GM19397 (cell line): ENCODE results near the gene FLVCR2.

Source experiments
- ATAC-seq: cut with Tn5 transposase; IDR thresholded peaks from one replicate; pipeline ENCODE4 v1.9.1; 2021; ENCODE audit warnings: mild to moderate bottlenecking, moderate library complexity; ENCODE audit not compliant: unreplicated experiment

FLVCR2 gene

DNA sequence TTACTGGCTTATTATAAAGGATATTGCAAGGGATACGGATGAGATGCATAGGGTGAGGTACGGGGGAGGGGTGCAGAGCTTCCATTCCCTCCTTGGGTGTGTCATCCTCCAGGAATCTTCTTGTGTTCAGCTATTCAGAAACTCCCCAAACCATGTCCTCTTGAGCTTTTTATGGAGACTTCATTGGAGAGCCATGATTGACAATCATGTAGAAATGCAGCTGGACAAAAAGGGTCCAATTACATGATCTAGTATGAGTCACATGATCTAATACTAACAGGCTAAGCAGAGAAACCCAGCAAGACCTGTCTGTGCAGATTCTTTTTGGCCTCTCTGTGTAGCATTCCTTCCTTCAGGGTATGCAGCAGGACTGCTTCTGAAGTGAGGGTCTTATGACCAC, 23.9 kb upstream of the FLVCR2 start:
- no peak for ATAC-seq

DNA sequence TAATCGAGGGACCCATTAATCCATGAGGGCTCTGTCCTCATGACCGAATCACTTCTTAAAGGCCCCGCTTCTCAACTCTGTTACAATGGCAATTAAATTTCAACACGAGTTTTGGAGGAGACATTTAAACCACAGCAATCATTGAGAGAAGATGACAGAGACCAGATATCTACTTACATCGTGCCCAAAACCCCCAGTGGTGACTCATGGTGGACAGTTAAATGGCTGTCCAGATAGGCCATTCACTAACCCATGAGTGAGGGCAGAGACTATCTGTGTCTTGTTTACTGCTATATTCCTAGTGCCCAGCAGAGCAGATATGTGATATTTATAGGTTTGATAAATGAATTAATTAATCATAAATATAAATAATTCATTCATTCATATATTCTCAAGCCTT, 20.0 kb upstream of the FLVCR2 start:
- no peak for ATAC-seq

DNA sequence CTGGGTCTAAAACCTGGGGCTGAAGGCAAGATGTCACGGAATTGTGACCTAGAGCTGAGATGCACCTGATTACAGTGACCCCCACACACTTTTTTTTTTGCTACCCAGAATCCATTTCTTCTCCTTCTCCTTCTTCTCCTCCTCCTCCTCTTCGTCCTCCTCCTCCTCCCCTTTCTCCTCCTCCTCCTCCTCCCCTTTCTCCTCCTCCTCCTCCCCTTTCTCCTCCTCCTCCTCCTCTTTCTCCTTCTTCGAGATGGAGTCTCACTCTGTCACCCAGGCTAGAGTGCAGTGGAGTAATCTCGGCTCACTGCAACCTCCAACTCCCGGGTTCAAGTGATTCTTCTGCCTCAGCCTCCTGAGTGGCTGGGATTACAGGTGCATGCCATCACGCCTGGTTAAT, 19.4 kb upstream of the FLVCR2 start:
- no peak for ATAC-seq

DNA sequence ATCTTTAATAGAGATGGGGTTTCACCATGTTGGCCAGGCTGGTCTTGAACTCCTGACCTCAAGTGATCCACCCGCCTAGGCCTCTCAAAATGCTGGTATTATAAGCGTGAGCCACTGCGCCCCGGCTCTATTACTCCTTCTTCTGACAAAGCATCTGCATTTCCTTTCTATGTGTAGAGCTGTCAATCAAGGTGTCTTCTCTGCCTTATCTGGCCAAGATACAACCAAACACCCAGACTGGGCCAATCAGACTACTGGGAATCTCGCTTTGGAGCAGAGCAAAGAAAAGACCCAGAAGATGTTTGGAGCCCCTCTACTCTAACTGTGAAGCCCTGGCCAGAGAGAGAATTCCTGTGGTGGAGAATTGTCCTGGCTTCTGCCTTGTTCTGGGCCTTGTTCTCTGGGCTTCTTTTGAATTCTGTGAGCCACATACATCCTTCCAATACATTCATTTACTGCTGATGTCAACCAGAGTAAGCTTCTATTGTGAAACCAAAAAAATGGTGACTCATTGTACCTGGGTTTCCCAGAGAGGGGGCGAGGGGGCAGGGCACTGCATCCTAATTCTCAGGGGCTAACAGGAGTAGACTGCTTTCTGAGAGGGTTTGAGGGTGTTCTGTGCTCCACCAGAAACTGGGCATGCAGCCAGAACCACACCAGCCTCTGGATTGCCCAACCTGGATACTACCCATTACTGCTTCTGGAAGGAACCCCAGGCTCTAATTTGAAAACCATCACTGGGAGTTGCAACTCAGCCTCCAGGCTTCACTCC, 18.8 kb upstream of the FLVCR2 start:
- no peak for ATAC-seq

DNA sequence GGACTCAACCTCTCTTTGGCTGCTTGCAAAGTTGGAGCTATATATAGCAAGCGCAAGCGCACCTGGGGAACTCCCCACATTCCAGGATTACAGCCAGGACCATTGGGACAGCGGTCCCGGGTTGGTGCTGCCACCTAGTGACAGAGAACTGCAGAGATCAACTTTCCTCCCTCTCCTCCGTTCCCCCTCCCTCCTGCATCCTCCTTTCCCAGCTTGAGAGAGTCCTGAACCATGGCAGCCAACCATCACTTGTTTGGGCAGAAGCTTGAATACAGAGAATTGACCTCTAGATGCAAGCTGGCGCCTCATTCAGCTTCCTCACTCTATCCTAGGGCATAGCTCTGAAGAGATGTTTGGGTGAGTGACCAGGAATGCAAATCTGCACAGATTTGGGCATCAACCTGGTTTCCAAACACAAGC, 17.4 kb upstream of the FLVCR2 start:
- ATAC-seq = no peak

DNA sequence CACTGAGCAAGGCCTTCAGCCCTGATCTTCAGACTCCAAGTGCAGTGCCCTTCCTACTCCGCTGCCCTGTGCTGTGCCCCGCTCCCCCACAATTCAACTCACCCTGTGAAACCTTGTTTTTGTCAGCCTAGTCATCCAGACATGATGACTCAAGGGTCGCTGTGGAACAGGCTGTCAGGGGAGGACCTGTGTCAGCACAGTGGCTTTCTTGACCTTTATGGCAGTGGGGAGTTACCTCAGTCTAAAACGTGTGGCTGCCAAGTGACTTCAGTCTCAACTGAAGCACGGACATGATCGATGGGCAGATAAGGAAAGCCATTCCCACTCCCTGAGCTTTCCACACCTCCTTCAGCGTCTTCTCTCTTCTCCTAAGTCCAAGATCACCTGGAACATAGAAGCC, 16.3 kb upstream of the FLVCR2 start:
- ATAC-seq = no peak

DNA sequence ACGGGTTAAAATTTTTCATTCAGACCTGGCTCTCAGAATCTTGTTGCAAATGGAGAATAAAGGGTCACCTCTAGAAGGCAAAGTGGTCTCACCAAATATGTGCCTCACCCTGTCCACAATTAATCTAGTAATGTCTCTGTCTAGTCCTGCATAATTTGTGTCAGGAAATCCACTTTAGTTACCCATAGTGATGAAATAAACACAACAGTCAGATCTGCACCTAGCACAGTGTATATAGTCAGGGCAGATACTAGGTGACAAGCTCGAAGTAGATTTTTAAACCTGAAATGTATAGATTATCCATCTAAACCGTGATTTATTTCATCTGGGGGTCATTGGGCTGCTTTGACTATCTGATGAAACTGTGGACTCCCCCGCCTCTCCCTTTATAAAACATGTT, 15.9 kb upstream of the FLVCR2 start:
- ATAC-seq = no peak

DNA sequence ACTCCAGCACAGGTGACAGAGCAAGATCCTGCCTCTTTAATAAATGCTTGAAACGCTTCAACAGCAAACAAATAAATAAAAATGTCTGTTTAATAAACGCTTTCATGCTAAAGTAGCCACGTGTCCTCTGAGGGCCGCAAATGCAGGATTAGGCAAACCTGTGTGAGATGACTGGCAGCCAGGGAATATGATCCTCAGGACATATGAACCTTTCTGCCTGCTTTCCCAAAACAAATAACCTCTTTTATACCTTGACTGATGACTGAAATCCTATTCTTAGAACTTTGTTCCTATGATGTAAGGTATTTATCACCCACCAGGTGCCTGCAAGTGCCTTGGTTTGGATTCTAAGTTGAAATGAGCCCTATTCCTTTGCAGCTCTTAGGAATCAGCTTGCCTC, 14.5 kb upstream of the FLVCR2 start:
- no peak for ATAC-seq

DNA sequence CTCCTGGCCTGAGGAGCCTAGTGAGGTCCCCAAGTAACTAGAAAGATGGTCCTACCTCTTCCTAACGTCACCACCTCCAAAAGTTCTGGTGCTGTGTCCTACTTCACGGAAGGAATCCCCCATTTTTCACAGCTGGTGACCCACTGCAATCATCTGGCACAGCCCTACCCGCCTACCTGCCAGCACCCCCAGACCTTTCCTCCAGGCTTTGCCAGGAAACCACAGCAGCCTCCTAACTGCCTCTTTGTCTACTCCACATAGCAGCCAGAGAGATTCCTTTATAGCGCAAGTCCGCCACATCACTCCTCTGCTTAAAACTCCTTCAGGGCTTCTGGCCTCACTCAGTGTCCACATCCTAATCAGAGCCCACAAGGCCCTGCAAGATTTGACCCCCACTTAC, 13.4 kb upstream of the FLVCR2 start:
- no peak for ATAC-seq

DNA sequence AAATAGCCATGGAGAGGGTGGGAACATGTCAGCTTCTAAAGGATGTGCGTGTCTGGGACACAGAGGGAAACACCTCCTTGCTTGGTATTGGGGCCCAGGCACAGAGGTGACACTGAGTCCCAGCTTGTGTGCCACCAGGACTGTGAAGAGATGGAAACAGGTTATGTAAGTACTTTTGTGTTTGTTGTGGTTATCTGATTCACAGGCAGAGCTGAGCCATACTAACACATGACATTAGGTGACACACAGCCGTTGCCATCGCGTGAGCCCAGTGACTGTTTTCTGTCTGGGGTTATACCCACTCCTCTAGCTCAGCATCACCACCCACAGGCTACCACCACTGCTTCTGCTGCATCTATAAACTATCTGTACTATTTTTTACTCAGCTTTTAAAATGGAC, 12.1 kb upstream of the FLVCR2 start:
- no peak for ATAC-seq

DNA sequence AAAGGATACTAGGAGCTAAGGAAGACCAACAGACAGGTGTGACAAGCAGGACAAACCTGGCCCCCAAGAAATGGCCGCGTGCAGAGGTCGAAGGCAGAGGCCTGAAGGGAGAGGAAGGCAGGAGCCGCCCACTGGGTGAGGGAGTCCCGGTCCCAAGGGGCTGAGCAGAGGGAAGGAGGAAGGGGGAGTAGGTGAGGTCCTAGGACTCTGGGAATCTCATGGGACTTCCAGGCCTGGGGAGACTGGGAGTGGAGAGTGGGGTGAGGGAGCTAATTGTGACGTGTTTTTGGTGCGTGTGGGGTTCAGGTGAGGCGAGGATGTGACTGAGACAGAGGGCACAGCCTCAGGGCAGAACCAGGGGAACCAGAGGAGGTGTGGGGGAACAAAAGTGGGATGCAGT, 11.7 kb upstream of the FLVCR2 start:
- no peak for ATAC-seq

DNA sequence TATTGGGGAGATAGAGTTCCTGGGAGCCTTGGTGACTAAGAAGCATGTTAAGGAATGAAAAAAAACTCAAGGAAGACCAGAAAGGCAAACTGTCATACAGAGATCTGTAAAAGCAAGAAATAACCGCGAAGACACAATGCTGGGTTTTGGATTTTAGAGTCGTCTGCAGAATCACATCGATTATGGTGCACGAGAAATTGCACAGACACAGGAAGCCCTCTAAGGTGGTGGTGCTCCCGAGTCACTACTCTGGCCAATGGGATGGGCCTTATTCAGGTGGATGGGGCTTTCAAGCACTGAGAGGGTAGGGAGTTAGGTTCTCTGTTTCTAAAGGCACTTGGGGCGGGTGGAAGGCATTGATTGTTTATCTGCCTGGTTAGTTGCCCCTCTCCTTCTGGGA, 10.3 kb upstream of the FLVCR2 start:
- ATAC-seq = no peak

DNA sequence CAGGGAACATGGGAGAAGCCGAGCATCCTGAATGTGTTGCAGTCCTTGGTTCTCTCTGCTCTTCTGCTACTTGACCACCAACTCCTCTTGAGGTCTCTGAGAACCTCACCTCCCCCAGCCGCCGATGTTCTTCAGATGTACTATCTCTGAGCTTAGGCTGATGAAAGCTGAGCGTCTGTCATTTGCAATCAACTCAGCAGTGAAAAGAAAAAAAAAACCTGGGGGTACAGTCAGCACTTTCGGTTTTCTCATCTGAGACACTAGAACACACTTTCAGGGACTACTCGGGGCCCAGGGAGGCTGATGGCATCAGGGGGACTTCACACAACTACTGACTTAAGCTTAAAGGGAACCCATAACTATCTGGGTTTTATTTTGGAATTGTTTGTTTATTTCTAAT, 9.6 kb upstream of the FLVCR2 start:
- no peak for ATAC-seq

DNA sequence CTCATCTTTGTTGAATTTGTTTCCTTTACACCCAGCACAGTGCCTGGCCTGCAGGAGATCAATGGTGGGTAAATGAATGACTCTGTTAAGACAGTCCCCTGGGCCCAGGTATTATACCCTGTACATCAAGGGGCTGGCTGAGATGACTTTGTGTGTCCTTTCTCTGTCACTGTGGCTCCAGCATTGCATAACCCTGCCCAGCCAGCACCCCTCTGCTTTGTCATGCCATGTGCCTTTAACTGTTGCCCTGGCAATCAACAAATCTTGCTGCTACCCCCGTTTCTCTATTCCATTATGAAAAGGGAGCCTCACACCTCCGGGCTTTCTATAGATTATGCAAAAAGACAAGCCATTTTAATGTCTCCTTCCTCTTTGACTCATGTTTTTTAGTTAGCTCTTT, 7.6 kb upstream of the FLVCR2 start:
- no peak for ATAC-seq

DNA sequence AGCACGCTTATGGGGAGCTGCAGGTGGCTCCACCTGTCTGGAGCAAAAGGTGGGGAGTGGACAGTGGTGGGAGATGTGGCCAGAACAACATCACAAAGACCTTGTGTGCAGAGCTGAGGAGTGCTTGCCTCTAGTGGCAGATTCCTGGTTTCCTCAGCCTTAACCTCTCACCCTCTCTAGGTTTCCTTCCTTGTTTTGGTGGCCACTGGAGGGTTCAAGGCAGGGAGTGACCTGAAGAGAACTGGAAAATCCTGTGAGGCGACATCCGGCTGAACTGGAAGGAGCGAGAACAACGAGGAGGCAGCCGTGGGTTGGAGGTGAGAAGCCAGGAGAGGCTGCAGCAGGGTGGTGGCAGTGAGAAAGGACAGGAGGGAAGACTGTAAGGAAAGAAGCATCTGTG, 6.3 kb upstream of the FLVCR2 start:
- ATAC-seq = no peak

DNA sequence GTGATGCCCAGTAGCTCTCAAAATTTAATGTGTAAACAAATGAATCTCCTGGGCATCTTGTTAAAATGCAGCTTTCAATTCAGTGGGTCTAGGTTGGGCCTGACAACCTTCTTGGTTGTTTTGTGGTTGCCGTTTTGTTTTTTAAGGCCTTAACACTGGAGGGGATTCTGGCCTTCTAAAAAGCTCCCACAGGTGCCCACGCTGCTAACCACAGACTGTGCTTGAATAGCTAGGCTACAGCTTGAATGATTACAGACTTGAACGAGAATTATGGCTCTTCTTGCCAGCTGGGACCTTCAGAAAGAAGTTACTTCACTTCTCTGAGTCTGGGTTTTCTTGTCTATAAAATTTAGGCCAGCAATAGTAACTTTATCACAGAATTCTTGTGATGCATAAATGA, 1.3 kb upstream of the FLVCR2 start:
- no peak for ATAC-seq

DNA sequence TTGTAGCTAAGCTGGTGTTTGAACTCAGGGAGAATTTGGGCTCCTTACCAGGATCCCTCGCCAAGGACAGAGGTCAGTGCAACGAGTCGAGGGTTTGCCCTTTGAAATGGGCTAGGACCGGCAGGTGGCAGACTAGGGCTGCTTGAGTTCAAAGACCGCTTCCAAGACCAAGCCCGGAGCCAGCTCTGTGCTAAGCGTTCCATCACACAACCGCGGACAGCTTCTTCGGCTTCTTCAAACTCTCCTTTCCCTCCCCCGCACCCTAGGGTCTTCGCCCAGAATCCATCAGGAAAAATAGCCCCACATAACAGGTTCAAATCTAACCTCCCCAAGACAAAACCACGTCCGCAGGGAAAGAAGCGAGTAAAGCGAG, 705 bp upstream of the FLVCR2 start:
- ATAC-seq = peak; percentile 74

DNA sequence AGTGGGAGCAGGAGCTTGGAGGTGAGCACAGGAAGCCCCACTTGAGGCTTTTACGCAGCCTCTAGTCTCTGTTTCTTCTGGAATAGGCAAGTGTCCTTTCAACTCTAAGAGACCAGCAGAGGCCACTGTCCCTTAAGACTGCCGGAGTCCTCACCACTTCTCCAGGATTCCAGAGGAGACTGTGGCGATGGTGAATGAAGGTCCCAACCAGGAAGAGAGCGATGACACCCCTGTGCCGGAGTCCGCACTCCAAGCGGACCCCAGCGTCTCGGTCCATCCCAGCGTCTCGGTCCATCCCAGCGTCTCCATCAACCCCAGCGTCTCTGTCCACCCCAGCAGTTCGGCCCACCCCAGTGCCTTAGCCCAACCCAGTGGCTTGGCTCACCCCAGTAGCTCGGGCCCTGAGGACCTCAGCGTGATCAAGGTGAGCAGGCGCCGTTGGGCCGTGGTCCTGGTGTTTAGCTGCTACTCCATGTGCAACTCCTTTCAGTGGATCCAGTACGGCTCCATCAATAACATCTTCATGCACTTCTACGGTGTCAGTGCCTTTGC, 442 bp downstream of the FLVCR2 start:
- ATAC-seq = no peak

DNA sequence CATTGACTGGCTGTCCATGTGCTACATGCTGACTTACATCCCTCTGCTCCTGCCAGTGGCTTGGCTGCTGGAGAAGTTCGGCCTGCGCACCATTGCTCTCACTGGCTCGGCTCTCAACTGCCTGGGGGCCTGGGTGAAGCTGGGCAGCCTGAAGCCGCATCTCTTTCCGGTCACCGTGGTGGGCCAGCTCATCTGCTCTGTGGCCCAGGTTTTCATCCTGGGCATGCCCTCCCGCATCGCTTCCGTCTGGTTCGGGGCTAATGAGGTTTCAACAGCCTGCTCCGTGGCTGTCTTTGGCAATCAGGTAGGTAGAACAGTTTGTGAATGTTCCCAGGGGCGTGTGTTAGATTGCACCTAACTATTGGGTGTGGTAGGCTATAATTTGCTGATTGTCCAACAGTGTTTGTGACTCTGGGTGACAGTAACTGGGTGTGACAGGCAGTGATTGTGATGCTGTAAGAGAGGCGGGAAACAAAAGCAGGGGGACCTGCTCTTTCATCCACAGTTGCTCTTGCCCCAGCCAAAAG, 981 bp downstream of the FLVCR2 start:
- no peak for ATAC-seq

DNA sequence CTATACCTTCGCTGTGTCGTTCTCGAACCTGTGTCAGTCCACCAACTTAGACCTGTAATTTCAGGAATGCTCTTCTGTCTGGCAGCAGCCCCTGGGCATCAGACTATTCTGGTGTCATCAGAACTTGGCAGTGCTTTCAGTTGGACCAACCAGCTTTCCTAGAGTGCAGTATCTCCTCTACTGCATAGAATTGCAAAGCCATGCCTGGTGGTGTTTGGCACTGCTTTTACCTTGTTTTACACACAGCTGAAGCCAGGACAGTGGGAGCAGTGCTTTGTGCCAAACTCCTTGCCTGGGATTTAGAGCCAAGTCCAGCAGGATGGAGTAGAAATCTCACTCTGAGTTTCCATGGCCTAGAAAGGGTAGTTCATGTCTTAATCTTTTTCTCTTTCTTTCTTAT, 1.5 kb downstream of the FLVCR2 start:
- ATAC-seq = no peak

DNA sequence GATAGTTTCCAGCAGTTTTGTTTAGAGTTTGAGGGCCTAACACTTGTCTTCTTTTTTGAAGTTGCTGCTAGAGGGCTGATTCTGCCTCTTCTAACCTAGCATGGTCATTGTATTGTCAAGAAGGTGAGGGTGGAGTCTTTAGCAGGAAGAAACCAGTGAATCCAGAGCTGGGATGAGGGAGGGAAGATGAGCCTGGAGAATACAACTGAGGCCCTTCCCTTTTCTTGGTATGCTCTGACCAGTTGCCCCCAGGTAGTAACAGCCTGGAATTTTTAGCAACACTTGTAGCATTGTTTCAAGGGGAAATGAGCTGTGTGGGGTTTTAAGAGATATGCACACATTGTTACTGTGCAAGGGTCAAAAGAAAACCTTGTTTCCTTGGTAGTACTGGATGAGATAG, 9.0 kb downstream of the FLVCR2 start:
- no peak for ATAC-seq

DNA sequence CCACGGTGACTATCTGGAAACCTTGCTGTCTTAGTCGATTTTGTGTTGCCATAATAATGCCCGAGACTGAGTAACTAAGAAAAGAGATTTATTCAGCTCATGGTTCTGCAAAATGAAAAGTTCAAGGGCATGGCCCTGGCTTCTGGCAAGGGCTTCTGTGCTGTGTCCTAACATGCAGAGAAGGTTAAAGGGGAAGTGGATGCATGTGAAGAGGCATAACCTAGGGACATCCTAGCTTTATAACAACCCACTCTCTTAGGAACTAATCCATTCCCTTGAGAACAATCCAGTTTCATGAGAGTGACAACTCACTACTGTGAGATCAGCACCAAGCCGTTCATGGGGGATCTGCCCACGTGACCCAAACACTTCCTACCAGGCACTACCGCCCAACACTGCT, 11.5 kb downstream of the FLVCR2 start:
- no peak for ATAC-seq
